T follicular helper cell (primary cell): ENCODE measurements around the gene MAFB.

Experiments
- DNase-seq: peaks from one replicate; pipeline ENCODE4 v3.0.0-alpha.2; 2020; ENCODE audit warnings: low read depth

MAFB gene

GRCh38 chr20:40681684-40682083 lies 7.4 kb downstream of the MAFB start:
- DNase-seq = no peak

- DNase-seq = no peak
Observed at GRCh38 chr20:40681165-40681564, 7.9 kb downstream of the MAFB start.

GRCh38 chr20:40680161-40680959 lies 8.7 kb downstream of the MAFB start:
- DNase-seq = no peak

- DNase-seq = no peak
Observed at GRCh38 chr20:40679184-40679583, 9.9 kb downstream of the MAFB start.

GRCh38 chr20:40678286-40678875 lies 10.7 kb downstream of the MAFB start:
- no peak for DNase-seq

- DNase-seq = no peak
Observed at GRCh38 chr20:40677343-40677924, 11.6 kb downstream of the MAFB start.

GRCh38 chr20:40676491-40677269 lies 12.4 kb downstream of the MAFB start:
- no peak for DNase-seq

GRCh38 chr20:40675599-40676221 lies 13.3 kb downstream of the MAFB start:
- no peak for DNase-seq

GRCh38 chr20:40673442-40673841 lies 15.6 kb downstream of the MAFB start:
- no peak for DNase-seq

GRCh38 chr20:40672095-40672494 lies 16.9 kb downstream of the MAFB start:
- no peak for DNase-seq

GRCh38 chr20:40670253-40670652 lies 18.8 kb downstream of the MAFB start:
- no peak for DNase-seq

- no peak for DNase-seq
Observed at GRCh38 chr20:40669692-40670091, 19.3 kb downstream of the MAFB start.

GRCh38 chr20:40668449-40669228 lies 20.4 kb downstream of the MAFB start:
- no peak for DNase-seq

GRCh38 chr20:40667503-40667902 lies 21.5 kb downstream of the MAFB start:
- no peak for DNase-seq

- DNase-seq = no peak
Observed at GRCh38 chr20:40666336-40666735, 22.7 kb downstream of the MAFB start.

GRCh38 chr20:40664891-40665290 lies 24.1 kb downstream of the MAFB start:
- DNase-seq = no peak

GRCh38 chr20:40663991-40664880 lies 24.8 kb downstream of the MAFB start:
- DNase-seq = no peak

- no peak for DNase-seq
Observed at GRCh38 chr20:40663304-40663790, 25.7 kb downstream of the MAFB start.

GRCh38 chr20:40659567-40659966 lies 29.5 kb downstream of the MAFB start:
- no peak for DNase-seq

- no peak for DNase-seq
Observed at GRCh38 chr20:40658509-40658908, 30.5 kb downstream of the MAFB start.
